Retinal pigment epithelial cell (primary cell): Measurements from ENCODE around the gene TLK1.

Experiments used
- DNase-seq: peaks from one replicate; pipeline ENCODE4 v3.0.0-alpha.2; 2010; ENCODE audit warnings: low read depth
- H3K4me3 ChIP-seq: 2 replicates; pipeline ENCODE4 v1.5.1; 2011; ENCODE audit warnings: mild to moderate bottlenecking, low read length, control low read depth, moderate library complexity
- CTCF ChIP-seq: conservative IDR thresholded peaks from 2 replicates; pipeline ENCODE4 v1.5.1; 2011; ENCODE audit warnings: low read depth, low read length, control low read depth, inconsistent platforms

The TLK1 gene

GRCh38 chr2:171160119-171160955 is at the start of gene TLK1:
TSS of gene TLK1 (minus strand) at chr2:171160893. CDS start at chr2:171160428, 465 bp downstream.
- TF ChIP-seq CTCF: no peak
- peak within 1 kb of the TSS; percentile 90 for H3K4me3 ChIP-seq
- DNase-seq: peak; percentile 19

- no peak for DNase-seq
- no peak overlapping the region for H3K4me3 ChIP-seq
- no peak for TF ChIP-seq CTCF
Observed at GRCh38 chr2:171210216-171210863, 49.6 kb upstream of the TLK1 start.

DNA sequence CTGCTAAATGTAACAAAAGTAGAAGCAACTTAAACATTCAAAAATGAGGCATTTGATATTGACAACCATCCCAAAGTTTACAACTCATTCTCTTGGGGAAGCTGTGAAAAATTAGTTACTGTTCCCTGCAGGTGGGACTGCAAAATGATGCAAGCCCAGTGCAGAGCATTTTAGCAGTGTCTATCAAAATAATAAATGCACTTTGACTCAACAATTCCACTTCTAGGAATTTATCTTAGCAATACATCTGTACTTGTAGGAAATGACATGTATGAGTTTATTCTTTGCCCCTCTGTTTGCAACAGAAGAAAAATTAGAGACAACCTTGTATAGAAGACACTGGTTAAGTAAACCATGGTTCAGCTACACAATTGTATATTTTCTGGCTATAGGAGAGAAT is 48.0 kb upstream of the TLK1 start:
- no peak for DNase-seq
- H3K4me3 ChIP-seq: no peak overlapping the region
- TF ChIP-seq CTCF: no peak

DNA sequence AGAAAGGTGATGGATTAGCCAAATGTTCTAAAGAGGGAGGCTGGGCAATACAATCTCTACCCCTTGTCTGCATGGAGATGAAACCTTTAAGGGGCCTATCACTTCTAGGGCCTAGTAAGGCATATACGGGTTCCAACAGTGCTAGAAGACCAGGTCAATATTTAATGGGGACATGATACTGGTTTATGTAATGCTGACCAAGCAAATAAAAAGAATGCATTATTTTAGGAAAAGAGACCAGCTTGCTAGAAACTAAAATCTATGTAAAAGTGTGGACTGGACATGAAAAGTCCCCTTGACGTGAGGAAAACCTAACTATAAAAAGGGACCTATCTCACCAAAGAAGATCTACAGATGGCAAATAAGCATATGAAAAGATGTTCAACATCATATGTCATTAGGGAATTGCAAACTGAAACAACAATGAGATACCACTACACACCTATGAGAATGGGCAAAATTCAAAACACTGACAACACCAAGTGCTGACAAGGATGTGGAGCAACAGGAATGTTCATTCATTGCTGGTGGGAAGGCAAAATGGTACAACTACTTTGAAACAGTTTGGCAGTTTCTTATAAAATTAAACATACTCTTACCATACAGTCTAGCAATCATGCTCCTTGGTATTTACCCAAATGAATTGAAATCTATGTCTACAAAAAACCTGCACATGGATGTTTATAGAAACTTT is 45.9 kb upstream of the TLK1 start:
- no peak overlapping the region for H3K4me3 ChIP-seq
- DNase-seq: no peak
- TF ChIP-seq CTCF: no peak

- no peak for DNase-seq
- no peak for TF ChIP-seq CTCF
- H3K4me3 ChIP-seq: no peak overlapping the region
Observed at GRCh38 chr2:171205551-171205950, 44.9 kb upstream of the TLK1 start.

- no peak for TF ChIP-seq CTCF
- DNase-seq: no peak
- H3K4me3 ChIP-seq: no peak overlapping the region
Observed at GRCh38 chr2:171201767-171202166, 41.1 kb upstream of the TLK1 start.
